Measurements from ENCODE around the gene NR2C1. TPM values are rescaled to one million over a fixed set of nuclear protein-coding genes. Genes with fewer than 3 reads are reported as not detected.

The NR2C1 gene
- total and polyA plus RNA-seq, 2 of the 8 experiments (the other 6 are each of a cell fraction or from before 2014, with no cell fraction given): 22.8 to 48.3 TPM

Other genes starting within 250 kb of the NR2C1 start
- 98.1 and 99.4 TPM in 2 replicates for gene NDUFA12, start 69.9 kb downstream of the NR2C1 start, total RNA-seq (2021; fragmentation: NEBNext Ultra II Directional; extraction: Animal tissue kit (Norgen Biotek cat#: 25700))
- gene NDUFA12, start 69.9 kb downstream of the NR2C1 start, polyA plus RNA-seq (2011; rRNA removed): 113 and 157 TPM in 2 replicates
- gene FGD6, start 143.8 kb upstream of the NR2C1 start, total RNA-seq (2021; fragmentation: NEBNext Ultra II Directional; extraction: Animal tissue kit (Norgen Biotek cat#: 25700)): 22.4 and 24.3 TPM in 2 replicates
- 5.8 and 12.2 TPM in 2 replicates for gene FGD6, start 143.8 kb upstream of the NR2C1 start, polyA plus RNA-seq (2011; rRNA removed)
- gene VEZT, start 144.2 kb upstream of the NR2C1 start, total RNA-seq (2021; fragmentation: NEBNext Ultra II Directional; extraction: Animal tissue kit (Norgen Biotek cat#: 25700)): 51.1 and 56.1 TPM in 2 replicates
- gene VEZT, start 144.2 kb upstream of the NR2C1 start, polyA plus RNA-seq (2011; rRNA removed): 24.3 and 44.0 TPM in 2 replicates